ENCODE results near the gene CFAP97D1. TPM values are rescaled to one million over a fixed set of nuclear protein-coding genes. Genes with fewer than 3 reads are reported as not detected.

CFAP97D1 gene
- total RNA-seq, 1 donor from 2014 or later: not detected

DNA sequence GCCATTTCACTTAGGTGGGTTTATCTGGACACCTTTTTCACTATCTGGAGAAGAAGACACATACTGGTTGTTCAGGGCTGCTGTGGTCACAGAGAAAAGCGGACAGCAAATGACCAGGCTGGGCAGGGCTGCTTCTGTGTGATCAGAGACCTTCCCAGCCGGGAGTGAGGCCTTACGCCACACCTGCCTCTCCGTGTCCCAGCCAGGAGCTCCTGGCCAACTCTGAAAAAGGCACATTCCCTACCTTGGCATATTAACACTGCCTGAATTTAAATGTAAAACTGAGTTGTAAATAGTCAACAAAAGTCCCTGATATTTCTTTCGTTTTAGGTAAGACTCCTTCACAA is 12.5 kb upstream of the CFAP97D1 start:
- intact Hi-C loops (cut with micrococcal nuclease): no loop called here

DNA sequence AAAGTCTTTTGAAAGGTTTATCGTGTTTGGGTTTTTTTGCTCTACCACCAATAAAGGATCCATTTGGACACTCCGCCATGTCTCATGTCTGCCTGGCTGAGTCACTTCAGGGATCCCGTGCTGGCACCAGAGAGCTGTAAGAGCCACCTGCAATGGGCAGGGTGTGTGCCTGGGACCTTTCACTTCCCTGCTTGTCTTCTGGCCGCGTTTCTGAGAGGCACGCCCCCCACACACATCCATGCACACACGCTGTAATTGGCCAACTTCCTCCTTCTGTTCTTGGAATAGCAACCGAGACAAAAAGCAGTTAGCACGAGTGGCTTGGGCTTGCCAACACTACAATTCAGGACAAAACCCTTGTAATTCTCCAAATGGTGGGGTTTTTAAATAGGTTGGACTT is 11.9 kb upstream of the CFAP97D1 start:
- intact Hi-C loops (cut with micrococcal nuclease): no loop called here

DNA sequence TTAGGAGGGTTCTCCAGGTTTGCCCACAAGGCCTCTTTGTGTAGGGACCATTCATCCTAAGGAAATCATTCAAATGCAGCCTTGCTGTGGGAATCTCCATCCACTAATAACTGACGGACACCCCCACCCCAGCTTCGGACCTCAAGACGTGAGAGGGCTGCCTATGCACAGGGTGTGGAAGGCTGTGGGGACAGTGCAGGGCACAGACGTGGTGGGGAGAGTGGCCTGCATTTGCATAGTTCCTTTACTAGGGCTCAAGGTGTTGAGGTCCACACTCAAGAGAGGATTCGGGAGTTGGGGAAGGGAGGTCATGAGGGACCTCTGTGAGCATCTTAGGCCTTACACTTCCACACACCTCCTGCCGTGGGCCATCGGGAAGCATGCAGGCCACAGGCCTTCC is 11.3 kb upstream of the CFAP97D1 start:
- intact Hi-C loops (cut with micrococcal nuclease): no loop called here

DNA sequence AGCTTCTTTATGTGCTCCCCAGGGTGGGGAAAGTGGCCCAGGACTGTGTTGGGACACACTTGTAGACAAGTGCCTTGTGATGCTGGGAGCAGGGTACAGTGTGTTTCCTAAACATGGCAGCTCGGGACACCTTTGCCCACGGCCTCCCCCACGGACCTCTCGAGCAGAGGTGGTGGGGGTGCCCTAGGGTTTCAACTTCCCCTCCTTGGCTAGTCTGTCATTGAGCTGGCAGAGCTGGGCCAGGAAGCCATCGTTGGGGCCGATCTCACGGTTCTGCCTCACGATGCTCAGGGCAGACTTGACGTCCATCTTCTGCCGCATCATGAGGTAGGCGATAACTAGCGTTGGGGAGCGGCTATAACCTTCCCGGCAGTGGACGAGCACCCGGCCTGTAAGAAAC is 10.8 kb upstream of the CFAP97D1 start:
- intact Hi-C loops (cut with micrococcal nuclease): no loop called here

DNA sequence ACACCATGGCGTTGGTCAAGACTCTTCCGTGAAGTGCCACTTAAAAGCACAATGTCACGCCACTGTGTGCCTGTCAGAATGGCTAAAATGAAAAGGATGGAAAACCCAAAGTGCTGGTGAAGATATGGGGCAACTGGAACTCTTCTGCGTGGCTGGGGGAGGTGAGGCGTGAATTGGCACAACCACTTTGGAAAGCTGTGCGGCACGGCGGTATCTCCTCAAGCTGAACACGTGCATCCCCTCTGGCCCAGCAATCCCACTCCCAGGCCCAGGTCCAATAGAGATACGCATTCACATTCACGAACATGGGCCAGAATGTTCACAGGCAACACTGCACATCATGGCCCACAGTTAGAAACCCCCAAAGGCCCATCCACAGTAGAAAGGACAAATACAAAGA is 10.4 kb upstream of the CFAP97D1 start:
- intact Hi-C loops (cut with micrococcal nuclease): no loop called here

DNA sequence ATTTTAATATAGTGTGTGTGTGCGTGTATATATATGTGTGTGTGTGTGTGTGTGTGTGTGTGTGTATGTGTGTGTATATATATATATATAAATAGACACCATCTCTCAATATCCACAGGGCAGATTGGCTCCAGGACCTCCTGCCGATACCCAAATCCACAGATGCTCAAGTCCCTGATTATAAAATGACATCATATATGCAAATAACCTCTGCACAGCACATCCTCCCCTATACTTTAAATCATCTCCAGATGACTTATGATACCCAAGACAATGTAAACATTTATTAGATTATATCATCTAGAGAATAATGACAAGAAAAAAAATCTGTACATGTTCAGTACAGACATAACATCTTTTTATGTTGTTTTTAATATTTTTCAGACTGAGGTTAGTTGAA is 9.3 kb upstream of the CFAP97D1 start:
- intact Hi-C loops (cut with micrococcal nuclease): no loop called here

DNA sequence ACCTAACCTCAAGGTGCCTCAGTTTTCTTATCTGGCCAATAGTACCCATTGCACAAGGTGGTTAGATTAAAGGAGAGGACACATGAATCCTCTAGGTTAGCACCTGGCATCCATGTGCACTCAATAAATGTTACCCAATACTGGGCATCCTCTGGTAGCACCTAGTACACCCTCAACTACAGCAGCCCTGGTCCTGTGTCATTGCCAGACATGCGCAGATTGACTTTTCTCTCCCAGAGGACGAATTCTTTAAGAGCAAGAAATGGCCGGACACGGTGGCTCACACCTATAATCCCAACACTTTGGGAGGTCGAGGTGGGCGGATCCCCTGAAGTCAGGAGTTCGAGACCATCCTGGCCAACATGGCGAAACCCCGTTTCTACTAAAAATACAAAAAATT is 8.8 kb upstream of the CFAP97D1 start:
- intact Hi-C loops (cut with micrococcal nuclease): no loop called here

DNA sequence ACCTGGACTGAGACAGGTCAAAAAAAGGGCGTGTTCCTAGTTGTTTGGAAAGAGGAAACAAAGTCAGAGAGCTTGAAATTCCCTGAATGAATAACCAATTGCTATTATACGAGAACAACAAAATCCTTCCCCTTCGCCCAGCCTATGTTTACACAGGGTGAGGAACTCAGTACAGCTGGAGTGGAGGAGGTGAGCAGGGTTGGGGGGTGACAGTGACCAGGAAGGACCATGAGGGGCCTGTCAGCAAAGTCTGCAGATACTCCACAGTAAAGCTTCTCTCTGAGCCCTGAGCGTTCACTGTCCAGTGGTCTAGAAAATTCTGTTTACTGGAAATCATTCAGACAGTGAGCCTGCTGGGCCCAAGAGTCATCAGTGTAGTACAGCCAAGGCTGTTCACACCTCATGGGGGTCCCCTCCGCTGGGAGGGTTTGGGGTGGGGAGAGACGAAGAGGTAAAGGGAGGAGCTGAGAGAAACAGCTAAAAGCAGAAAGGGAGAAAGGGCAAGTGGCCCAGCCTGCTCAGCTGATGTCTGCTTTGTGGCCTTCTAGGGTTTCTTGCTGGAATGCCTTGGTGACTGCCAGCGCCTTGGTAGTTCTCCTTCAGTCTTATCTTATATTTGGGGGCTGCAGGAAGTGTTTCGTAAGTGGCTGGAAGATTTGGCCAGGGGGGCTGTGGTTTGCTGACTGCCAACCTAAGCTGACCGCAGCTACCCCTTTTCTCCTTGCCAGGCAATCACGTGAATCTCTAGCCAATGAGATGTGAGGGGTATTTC is 7.2 kb upstream of the CFAP97D1 start:
- intact Hi-C loops (cut with micrococcal nuclease): no loop called here

DNA sequence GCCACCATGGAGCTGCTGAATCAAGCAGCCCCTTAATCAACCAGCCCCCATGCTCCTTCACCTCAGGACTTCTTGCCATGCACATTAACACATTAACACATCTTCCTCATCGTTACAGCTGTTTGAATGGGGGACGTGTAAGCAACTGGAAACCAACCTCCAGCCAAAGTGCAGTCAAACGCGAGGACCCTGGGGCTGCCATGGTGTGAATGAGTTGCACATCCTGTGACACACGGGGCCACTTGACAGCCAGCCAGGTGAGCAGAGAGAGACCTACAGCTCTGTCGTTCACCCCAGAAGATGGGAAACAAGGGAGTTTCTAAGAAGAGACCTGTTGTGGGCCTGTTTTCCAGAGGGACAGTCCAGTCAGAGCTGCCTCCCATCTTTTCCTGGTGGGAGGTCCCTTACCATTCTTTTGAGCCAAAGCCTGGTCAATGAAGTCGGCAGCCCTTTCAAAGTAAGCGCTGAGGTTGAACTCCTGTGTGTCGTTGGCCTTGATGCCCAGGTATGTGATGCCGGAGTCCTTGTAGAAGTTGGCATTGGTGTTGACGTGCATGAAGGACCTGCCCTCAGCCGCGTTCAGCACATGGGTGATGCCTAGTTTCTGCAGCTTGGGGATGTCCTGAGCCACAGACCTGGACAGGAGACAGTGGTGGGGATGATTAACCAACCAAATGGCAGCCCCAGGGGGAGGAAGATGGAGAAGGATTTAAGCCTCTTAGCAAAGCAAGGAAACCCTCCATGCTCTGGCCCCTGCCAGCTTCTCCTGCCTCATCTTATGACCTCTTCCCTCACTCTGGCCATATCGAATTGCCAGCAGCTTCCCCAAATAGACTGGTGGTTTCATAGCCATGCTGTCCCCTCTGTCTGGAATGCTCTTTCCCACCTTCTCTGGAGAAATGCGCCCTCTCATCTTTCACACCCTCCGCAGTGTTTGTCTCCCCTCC is 5.7 kb upstream of the CFAP97D1 start:
- intact Hi-C loops (cut with micrococcal nuclease): loop anchor here (5.0 kb wide), 2 partner anchors 58 to 233 kb away; partner anchors contain the start of gene MPP3

DNA sequence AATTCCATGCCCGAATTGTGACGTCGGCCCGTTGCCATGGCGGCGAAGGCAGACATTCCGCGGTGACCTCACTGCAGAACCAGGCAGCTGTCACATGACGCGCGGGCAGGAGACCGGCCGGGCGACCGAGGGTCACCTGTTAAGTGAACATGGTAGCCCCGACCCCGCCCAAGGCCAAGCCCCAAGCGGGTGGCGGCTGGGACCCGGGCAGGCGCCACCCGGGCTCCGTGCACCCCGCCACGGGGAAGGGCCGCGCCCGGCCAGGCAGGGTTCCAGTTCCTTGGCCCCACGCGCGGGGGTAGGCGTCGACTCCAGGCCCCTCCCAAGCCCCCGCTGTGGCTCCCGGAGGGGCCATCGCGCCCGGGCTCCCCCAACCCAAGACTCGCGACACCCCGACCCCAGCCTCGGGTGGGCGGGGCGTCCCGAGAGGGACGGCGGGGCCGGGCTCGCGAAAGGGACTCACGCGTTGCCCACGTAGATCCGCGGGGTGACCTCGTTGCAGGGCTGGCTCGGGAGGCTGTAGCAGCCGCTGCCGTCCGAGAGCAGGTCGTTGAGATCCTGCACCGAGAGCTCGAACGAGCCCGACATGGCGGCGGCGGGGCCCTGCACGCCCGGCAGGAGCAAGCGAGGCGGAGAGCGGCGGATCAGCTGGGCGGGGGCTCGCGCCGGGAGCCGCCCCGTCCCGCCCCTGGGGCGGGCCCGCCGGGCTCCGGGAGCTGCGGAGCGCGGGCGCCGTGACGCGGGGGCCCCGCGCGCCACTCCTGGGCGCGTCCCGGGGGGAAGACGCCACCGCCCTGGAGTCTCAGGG is 1.7 kb upstream of the CFAP97D1 start, which contains the start of gene DUSP3:
TSS of gene DUSP3 (minus strand) at position 641 of the 808 bp plus-strand sequence. CDS start at position 588, 53 bp downstream.
- intact Hi-C loops (cut with micrococcal nuclease): loop anchor here (1.0 to 5.0 kb wide), 5 partner anchors 54 to 390 kb away; partner anchors contain the start of genes CD300LG and MPP3

DNA sequence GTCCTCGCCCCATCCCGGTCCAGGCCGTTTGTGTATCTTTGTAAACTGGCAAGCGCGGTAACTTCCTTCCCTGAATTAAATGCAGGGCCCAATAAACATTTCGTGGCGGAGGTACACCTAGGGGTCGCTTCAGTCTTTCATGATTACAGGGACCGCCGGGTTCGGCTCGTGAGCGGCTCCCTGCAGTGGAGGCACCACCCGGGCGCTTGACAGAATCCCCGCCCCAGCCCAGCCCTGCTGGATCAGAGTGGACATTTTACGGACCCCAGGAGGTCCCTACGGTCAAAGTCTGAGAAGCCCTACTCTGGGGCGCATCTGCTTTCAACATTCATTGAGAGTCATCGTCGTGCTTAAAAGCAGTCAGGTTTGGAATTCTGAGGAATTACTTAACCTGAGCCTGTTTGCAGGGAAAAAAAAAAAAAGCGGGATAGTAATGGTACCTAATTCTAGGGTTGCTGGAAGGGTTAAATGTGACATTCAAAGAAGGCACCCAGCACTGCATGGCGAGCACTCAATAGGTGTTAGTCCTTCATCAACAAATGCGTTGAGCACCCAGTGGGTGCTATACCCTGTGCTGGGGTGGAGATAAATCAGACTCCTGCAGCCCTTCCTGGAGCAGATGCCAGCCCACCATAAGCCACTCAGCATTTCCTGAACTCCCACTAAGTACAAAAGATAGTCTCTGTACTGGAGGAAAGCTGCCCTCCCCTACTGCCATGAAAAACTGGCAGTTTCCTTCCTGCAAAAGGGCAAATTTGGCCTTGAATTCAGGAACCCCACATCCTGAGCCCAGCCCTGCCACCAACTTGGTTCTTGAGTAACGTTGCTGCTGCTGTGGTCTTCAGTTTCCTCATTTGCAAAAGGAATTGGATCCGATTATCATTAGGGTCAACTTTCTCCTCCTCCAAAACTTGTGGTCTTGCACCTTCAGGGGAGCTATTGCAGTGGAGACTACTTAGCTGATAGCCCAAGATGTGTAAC is 800 bp upstream of the CFAP97D1 start:
- intact Hi-C loops (cut with micrococcal nuclease): loop anchor here (1.0 to 5.0 kb wide), 5 partner anchors 53 to 391 kb away; partner anchors contain the start of genes CD300LG and MPP3

DNA sequence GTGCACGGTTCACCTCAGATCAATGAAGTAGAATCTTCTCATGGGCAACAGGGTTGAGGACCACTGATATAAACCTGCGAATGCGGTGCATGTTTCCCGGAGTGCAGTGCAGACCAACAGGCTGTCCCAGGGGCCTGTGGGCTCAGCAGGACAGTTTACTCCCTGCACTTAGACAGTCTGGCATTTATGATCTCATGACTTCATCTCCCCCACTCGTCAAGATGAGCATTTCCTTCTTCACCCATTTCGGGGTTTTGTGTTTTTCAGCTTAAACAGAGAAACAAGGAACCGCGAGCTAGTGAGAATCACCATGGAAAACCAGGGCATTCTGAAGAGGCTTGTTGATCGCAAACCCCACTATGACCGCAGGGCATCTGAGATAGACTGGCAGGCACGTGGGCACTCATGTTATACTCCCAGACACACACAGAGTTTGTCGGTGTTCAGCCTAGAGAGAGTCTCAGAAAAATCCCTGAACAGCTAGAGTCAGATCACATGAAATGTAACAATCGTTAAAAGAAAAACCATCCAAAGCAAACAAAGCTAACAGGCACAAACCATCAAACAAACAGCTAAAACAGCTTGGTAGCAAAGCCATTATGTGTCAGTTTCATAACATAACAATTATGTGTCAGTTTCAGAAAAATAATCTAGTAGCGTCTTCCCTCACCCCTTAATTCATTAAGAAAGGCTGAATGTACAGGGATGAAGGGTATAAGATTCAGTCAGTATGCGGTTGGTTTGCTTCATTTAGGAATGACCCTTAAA is 2.9 kb downstream of the CFAP97D1 start:
- intact Hi-C loops (cut with micrococcal nuclease): no loop called here

DNA sequence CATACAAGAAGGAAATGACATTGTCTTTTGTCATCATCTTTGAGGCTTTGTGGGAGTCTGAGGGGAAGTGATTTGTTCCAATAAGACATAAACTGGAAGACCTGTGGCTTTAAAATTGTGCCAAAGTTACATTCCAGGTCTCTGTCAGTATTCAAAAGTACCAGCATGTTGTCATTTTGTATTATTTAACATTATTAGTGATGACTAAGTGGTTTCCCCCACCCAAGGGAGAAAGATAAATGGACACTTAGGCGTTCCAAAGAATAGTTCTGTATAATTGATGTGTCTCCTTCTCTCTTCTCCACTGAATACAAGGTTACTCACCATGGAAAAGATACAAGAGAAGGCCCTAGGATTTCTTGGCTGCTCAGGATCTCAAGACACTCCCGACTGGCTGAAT is 3.8 kb downstream of the CFAP97D1 start:
- intact Hi-C loops (cut with micrococcal nuclease): no loop called here

DNA sequence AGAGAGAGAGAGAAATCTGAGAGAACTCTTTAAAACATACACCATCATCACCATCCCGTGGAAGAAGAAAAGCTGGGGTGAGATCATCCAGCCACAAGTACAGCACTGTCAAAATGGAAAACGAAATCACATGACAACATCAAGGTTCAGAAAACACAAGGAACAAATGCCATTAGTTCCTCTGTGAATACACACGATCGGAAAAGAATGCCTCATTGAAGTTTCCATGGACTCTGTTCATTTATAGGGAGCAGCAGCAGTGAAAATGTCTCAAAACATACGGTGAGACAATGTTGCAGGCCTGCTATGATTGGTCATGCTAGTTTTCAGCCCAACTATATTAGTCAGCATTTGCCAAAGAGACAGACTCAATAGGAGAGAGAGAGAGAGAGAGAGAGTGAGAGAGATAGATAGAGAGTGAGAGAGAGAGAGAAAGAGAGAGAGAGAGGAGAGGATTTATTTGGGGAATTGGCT is 4.4 kb downstream of the CFAP97D1 start:
- intact Hi-C loops (cut with micrococcal nuclease): no loop called here

DNA sequence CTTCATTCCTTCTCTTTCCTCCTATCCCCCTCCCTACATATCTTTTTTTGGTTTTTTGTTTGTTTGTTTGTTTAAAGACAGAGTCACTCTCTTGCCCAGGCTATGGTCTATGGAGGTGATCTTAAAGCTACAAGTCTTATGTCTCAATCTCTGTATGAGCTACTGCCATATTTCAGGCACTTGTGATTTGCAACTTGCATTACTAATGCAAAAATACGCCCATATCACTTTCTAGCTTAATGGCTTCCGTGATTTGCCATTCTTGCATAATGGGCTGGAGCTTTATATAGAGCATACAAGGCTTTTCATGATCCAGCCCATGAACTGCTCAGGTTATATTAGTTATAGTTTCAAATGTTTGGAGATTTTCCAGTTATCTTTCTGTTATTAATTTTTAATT is 7.5 kb downstream of the CFAP97D1 start:
- intact Hi-C loops (cut with micrococcal nuclease): no loop called here

DNA sequence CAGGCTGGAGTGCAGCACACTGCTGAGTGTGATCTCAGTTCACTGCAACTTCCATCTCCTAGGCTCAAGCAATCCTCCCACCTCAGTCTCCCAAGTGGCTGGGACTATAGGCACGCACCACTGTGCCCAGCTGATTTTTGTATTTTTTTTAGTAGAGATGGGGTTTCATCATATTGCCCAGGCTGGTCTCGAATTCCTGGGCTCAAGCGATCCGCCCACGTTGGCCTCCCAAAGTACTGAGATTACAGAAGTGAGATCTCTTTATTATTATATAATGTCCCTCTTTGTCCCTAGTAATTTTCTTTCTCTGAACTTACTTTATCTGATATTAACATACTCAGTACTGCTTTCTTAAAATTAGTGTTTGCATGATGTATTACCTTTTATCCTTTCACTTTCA is 8.3 kb downstream of the CFAP97D1 start:
- intact Hi-C loops (cut with micrococcal nuclease): no loop called here

DNA sequence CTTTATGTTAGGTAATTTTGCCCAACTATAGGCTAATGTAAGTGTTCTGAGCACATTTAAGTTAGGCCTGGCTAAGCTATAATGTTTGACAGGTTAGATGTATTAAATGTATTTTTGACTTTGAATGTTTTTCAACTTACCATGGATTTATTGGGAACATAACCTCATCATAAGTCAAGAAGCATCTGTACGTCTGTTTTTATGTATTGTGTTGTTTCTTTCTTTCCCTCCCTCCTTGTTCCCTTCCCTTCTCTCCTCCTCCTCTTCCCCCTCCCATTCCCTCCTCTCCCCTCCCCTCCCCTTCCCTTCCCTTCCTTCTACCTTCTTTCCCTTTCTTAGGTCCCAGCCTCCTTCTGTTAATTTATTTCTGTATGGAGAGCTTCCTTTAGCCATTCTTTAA is 9.2 kb downstream of the CFAP97D1 start:
- intact Hi-C loops (cut with micrococcal nuclease): no loop called here

DNA sequence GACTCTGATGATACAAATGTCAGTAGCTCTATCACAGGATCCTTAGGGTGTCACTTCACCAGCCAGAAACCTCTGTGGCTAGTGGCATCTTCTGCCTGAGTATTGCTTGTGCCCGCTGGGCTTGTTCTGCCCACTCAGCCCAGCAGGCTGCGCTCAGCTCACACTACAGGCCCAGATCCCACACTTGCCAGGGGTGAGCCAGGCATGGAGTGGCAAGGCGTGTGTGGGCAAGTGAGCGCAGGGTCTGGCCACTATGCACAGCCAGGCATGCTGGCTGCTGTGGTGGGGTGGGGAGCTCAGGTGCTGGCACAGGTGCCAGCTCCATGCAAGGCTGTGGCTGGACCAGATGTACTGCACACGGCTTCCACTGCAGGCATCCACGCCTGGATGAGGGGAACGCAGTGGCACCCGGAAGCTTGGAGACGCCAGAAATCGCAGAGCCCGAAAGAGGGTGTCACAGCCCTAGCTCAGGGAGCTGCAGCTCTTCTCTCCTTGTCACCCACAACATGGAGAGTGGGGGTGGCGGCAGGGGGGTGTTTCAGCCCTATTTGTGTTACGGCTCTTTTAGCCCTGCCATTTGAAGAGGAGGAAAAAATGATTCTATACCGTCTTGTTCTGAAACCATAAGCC is 10.2 kb downstream of the CFAP97D1 start:
- intact Hi-C loops (cut with micrococcal nuclease): no loop called here

DNA sequence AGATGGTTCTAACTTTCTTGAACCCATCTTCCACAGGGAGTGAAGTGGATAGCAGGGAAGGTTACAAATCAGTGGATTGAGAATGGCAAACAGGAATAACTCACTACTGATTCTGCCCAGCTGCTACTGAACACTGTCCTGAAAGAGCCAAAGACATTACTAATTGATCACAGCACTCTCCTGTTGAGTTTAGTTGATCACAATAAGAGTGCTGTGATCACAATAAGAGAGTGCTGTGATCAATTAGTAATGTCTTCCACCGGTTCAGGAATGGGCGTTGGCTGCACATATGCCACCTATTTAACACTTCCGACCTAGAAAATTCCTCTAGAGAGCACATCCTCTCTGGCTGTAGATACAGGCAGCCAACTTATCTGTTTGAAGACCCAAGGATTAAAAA is 11.4 kb downstream of the CFAP97D1 start:
- intact Hi-C loops (cut with micrococcal nuclease): no loop called here
